CD4-positive, alpha-beta T cell treated with Interleukin-12 subunit alpha and Interleukin-12 subunit beta, for 1 hour (primary cell): ENCODE measurements around the gene FBXW11.
"Not testable (repeated sequence)": the region's sequence is repeated elsewhere in the genome, so short reads cannot be mapped to it uniquely, and the experiment has no call there.

Source experiments
- DNase-seq: peaks from one replicate; pipeline ENCODE4 v3.0.0-alpha.2; 2020

FBXW11 gene

GRCh38 chr5:171906066-171906570, 100.3 kb downstream of the FBXW11 start:
- DNase-seq = no peak

- DNase-seq = no peak
Observed at GRCh38 chr5:171904886-171905285, 101.6 kb downstream of the FBXW11 start.

- no peak for DNase-seq
Observed at GRCh38 chr5:171901764-171902163, 104.7 kb downstream of the FBXW11 start.

GRCh38 chr5:171899792-171900191, 106.6 kb downstream of the FBXW11 start:
- no peak for DNase-seq

GRCh38 chr5:171898879-171899278, 107.6 kb downstream of the FBXW11 start:
- DNase-seq = no peak

DNA sequence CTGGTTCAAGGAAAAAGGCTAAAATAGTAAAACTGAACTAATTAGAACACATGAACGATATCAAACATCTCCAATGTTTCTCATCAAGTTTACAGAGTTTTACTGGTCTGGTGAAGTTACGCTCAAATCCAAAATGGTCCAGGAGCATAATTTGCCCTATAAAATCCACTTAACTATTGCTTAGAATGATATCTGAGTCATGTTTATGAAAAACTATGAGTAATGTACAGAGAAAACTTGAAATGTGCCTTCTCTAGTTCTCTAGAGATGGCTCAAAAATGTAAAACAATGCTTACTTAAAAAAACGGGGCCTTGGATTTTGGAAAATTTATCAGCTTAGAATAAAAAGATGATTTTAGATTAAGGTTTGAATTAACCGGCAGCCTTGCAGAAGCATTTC, 108.1 kb downstream of the FBXW11 start:
- DNase-seq = no peak

DNA sequence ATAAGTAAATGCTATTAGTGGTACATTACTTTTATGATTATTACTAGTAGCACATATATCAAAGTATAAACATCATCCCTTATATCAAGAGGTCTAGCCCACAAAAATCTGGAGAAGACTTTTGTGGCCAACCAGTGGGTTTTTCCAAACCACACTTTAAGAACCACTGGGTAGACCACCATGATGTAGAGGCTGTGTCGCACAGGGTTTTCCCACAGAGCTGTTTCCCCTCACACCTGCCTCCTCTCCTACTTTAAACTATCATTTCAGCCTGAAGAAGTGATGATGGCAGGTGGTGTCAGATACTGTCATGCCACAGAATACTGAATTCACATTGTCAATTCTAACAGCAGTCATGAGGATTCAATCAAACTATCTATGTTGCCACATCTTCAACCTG, 109.2 kb downstream of the FBXW11 start:
- no peak for DNase-seq

- no peak for DNase-seq
Observed at GRCh38 chr5:171895081-171895480, 111.4 kb downstream of the FBXW11 start.

DNA sequence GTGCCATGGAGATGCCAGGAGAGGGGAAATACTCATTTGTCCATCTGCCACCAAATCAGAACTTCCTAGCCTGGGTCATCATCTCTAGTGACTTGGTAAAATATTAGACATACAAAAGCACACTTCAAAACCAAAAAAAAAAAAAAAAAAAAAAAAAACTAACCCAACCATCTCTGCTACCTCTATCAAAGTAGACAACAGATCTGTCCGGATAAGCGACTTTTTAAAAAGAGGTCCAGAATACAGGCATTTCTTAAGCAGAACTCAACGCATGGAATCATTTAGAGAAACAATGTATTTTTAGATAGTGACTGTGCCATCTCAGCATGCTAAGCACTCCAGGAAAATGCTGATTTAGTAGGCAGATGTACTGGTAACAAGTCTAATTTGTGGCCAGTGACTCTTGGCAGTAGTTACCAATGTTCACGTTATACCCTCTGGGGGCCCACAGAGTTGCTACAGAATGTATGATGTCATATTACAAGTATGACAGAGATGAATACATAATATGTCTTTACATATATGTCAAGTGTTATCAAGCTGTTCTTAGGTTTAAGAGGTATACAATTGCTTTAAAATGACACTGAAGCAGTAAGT, 113.0 kb downstream of the FBXW11 start:
- no peak for DNase-seq

GRCh38 chr5:171891595-171891994, 114.8 kb downstream of the FBXW11 start:
- no peak for DNase-seq

GRCh38 chr5:171891150-171891549, 115.3 kb downstream of the FBXW11 start:
- DNase-seq = no peak

GRCh38 chr5:171888051-171888481, 118.4 kb downstream of the FBXW11 start:
- DNase-seq = no peak

DNA sequence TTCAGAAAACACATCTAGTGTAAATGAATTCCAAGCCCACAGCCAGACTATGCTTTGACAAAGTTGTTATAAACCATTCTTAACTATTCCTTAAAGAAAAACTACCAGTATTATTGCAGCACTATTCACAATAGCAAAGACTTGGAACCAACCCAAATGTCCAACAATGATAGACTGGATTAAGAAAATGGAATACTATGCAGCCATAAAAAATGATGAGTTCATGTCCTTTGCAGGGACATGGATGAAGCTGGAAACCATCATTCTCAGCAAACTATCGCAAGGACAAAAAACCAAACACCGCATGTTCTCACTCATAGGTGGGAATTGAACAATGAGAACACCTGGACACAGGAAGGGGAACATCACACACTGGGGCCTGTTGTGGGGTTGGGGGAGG, 120.4 kb downstream of the FBXW11 start:
- not testable (repeated sequence) for DNase-seq

DNA sequence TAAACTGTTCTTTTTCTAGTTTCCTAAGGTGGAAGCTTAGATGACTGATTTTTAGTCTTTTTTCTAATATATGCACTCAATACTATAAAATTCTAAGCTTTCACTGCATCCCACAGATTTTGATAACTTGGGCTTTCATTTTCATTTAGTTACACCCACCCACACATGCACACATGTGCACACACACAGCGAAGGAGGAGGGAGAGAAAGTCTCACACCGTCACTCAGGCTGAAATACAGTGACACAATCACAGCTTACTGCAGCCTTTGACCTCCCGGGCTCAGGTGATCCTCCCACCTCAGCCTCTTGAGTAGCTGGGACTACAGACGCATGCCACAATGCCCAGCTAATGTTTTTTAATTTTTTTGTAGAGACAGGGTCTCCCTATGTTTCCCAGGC, 124.3 kb downstream of the FBXW11 start:
- DNase-seq = no peak

GRCh38 chr5:171874234-171874633, 132.2 kb downstream of the FBXW11 start:
- no peak for DNase-seq

DNA sequence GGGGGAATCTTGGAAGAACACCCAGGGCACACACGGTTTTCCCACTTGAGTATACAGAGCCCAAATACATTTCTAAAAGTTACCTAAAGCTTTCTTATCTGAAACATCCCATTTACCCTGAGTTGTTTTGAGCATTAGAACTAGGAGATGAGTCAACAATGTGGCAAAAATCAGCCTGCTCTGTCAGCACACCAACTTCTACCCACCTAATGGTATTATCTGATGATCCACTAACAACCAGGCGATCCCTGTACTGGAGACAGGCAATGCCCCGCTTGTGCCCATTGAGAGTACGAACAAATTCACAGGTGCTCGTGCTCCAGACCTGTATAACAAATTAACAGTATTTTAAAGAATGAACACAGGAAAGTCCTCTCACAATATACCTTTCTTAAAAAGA, 133.8 kb downstream of the FBXW11 start:
- no peak for DNase-seq

DNA sequence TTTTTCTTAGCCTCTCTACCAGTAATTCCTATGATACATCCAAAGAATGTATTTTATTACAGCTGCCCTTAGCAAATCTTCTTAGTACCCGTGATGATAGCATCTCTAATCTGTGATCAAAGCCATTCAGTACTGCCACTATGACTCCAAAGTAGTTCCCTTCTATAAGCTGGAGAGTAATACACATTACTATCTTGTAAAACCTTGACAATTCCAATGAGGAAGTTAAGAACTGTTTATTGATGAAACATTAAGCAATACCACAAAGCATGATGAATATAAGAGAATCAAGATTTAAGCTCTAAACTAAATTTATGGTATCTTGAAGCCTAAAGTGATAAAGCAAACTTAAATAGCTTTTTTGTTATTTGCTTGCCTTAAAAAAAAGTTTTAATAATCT, 134.7 kb downstream of the FBXW11 start:
- DNase-seq = no peak

DNA sequence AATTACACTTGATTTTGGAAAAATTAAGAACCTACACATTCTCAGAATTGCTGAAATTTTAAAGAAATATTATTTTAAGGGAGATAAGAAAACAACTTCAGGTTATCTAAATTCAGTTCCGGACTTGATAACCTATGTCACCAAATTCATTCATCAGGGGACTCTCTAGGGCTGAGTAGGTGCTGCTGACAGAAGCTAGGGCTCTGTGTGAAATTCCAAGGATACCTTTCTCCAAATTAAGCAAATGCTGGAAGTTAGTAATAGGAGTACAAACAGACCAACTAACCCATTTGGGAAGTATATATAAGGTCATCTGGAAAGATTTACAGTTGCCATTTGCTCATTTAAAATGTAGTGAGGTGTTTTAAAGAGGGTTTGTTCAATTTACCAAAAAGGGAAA, 136.5 kb downstream of the FBXW11 start:
- no peak for DNase-seq

- DNase-seq = no peak
Observed at GRCh38 chr5:171868236-171868635, 138.2 kb downstream of the FBXW11 start.

DNA sequence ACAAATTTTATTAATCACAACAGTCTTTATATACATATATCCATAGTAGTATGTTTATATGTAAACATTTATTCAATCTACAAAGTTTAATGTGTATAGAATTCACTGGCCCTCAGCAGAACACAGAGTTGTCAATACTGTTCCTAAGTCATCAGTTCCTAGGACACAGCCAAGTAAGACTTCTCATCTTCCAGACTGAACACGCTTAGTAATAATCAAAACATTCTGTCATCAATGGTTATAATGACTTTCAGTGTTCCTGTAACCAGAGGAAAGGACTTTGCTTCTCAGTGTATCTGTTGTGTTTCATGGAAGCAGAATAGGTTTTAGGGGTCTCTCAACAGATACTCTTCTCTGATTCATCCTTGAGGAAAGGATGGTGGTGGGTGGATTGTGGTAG, 138.7 kb downstream of the FBXW11 start:
- DNase-seq = no peak

DNA sequence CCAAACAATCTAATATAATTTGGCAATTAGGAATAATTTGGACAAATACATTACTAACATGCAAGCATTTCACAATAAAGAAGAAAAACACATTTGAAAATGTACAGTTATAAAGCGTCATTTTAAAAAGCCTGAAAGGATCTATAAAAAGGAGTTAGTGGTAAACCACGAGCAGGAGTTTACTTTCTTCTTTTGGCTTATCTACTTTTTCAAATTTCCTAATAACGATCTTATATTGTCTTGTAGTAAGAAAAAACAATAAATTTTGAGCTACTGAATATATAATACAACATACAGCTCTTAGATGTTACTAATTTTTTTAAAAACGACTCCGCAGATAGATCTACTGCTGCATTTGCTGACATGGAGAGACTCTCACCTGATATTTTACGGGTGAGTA, 141.0 kb downstream of the FBXW11 start:
- no peak for DNase-seq

DNA sequence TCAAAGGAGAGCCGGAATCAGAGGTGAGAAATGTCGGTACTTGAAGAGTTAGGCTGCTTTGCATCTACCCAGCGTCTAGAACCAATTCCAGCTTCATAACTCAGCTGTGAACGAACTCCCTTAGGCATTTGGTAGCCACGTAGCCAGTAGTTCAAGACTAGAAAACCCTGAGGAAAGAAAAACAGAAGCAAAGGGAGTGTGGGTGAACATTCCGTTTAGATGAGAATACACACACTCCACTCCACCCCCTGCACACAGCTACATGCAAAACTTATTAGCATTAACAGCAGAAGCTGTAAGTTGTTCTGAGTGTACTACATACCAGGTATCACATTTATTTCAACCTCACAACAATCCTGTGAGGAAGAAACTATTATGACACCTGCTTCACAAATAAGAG, 142.5 kb downstream of the FBXW11 start:
- DNase-seq = no peak

DNA sequence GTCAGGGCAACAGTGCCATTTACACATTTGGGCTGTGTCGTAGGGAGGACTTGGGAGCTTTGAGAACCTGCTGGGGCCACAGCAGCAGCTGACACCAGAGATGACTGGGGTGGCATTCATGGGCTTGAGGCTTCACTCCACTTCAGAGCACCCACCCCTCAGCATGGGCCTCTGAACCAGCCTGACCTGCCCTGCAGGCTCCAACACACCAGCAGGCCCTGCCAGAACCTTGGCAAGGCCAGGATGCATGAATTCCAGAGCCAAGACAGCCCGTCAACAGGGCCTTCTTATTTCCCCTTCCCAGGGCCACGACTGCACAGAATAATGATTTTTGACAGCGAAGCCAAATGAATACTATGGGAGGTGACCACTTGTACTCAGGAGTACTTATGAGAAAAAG, 143.8 kb downstream of the FBXW11 start:
- no peak for DNase-seq

DNA sequence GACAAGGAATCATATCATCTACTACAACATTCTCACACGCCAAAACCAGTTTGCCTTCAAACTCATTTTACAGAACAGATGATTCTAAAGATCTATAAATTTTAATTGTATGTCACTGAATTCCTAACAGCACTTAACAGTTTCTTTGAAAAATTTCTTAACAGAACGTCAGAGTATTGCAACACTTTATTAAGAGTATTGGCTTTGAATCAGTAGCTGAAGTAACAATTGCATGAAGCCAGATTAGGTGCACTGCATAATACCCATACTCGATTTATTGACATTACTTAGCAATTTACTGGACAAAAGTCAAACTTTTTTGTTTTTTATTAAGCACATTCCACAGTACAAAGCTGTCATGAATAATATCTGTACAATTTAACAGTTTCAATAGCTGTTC, 145.1 kb downstream of the FBXW11 start:
- DNase-seq = no peak

- DNase-seq = no peak
Observed at GRCh38 chr5:171858303-171858702, 148.1 kb downstream of the FBXW11 start.

DNA sequence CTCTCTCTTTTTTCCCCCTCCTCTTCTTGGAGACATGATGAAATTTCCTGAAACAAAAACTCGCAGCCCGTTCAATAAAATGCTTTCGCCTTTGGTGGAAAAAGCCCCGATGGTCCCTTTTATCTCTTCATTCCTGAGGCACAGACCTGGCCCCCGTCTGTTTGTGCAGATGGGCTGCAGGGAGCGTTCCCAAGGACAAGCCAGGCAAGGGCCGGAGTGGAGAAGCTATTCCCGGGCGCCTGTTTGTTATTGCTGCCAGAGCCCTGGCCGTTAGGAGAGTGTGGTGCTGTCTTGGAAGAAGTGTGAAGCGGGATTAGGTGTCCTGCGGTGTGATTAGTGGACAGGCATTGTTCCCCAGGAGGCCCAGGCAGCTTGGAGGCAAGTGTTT, 149.0 kb downstream of the FBXW11 start:
- no peak for DNase-seq
